ENCODE measurements around the gene ATG4C. TPM values are rescaled to one million over a fixed set of nuclear protein-coding genes. Genes with fewer than 3 reads are reported as not detected.

Gene ATG4C
- total RNA-seq, 1 donor from 2014 or later: 8.6 TPM

DNA sequence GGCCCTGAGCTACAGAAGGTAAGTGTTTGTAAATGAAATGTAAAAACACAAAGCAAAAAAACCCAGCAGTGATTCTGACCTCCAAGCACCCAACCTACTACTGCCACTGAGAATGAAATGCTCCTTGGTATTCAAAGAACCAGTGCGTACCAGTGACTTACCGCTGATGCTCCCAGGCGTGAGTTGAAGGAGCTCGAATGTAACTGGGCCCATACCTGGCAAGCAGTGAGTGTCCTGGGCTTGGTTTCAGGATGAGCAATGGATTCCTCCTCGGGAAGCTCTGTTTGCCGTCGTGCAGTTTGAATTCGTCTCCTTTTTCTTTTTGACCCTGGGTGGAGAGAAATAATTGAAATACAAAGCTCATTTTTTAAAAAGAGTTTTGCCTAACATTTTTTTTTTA, 121.9 kb downstream of the ATG4C start:
- no peaks in the 10 kb centered on the region for H3K4me1 Mint-ChIP-seq (ENCODE audit: low read depth)
- no peak for DNase-seq (ENCODE audit: low spot score)
- H3K27ac Mint-ChIP-seq (ENCODE audit: unreplicated experiment): no peak overlapping the region
- H3K9me3 Mint-ChIP-seq (ENCODE audit: low read depth): no peaks in the 10 kb centered on the region
- TF ChIP-seq, protein P1, sequence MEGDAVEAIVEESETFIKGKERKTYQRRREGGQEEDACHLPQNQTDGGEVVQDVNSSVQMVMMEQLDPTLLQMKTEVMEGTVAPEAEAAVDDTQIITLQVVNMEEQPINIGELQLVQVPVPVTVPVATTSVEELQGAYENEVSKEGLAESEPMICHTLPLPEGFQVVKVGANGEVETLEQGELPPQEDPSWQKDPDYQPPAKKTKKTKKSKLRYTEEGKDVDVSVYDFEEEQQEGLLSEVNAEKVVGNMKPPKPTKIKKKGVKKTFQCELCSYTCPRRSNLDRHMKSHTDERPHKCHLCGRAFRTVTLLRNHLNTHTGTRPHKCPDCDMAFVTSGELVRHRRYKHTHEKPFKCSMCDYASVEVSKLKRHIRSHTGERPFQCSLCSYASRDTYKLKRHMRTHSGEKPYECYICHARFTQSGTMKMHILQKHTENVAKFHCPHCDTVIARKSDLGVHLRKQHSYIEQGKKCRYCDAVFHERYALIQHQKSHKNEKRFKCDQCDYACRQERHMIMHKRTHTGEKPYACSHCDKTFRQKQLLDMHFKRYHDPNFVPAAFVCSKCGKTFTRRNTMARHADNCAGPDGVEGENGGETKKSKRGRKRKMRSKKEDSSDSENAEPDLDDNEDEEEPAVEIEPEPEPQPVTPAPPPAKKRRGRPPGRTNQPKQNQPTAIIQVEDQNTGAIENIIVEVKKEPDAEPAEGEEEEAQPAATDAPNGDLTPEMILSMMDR (IDR thresholded peaks at IDR 0.05): no peak
- no peaks in the 10 kb centered on the region for H3K27me3 Mint-ChIP-seq (ENCODE audit: low read depth)
- H3K36me3 Mint-ChIP-seq (ENCODE audit: low read depth): no peaks in the 10 kb centered on the region
- H3K4me3 Mint-ChIP-seq (ENCODE audit: unreplicated experiment): no peak overlapping the region

DNA sequence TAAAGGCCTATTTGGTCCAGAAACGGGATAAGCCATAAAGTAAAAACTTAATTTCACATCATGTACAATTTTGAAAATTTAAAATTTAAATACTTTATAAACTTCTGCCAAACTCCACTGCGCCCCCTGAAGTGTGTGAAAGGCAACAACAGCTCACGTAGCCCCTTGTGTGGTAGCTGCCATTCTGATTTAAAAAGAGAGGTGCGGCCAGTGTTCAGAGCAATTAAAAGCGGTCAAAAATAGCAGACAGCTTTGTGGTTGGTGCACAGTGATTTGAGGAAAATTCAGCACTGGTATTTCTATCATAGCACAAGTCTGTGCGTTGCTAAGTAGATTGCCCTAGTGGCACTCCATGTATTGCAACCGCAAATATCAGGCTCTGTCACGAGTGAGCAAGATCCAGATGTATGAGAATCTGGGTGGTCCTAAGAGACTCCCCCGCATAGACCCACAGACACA, 122.5 kb downstream of the ATG4C start:
- no peak for DNase-seq (ENCODE audit: low spot score)
- Mint-ChIP-seq H3K27ac (ENCODE audit: unreplicated experiment) (no peak overlapping the region), H3K9me3 (ENCODE audit: low read depth) (no peaks in the 10 kb centered on the region), H3K4me3 (ENCODE audit: unreplicated experiment) (no peak overlapping the region), H3K4me1 (ENCODE audit: low read depth) (no peaks in the 10 kb centered on the region), H3K27me3 (ENCODE audit: low read depth) (no peaks in the 10 kb centered on the region), H3K36me3 (ENCODE audit: low read depth) (no peaks in the 10 kb centered on the region)
- TF ChIP-seq, protein P1 (IDR thresholded peaks at IDR 0.05): peak; percentile 71

DNA sequence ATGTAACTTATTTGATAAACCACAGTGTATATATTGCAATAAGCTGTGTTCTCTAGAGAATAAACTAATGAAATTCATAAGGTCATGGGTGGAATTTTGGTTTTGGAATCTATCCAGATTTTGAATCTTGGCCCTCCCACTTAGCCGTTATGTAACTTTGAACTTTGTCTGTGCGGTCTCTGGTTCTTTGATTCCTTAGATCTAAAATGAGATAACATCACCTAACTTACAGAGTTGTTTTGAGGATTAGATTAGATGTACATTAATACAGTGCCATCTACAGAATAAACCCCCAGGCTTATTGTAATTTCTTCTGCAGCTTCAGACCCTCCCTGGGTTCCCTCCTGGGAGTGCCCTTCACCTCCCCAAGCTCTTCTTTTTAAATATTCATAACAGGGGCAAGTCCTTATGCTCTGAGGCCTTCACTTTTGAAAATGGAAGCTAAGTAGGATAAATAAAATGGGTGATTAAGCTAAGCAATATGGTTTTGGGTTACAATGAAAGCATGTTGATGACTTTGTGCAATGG, 124.3 kb downstream of the ATG4C start:
- no peak overlapping the region for H3K27ac Mint-ChIP-seq (ENCODE audit: unreplicated experiment)
- no peaks in the 10 kb centered on the region for H3K4me1 Mint-ChIP-seq (ENCODE audit: low read depth)

DNA sequence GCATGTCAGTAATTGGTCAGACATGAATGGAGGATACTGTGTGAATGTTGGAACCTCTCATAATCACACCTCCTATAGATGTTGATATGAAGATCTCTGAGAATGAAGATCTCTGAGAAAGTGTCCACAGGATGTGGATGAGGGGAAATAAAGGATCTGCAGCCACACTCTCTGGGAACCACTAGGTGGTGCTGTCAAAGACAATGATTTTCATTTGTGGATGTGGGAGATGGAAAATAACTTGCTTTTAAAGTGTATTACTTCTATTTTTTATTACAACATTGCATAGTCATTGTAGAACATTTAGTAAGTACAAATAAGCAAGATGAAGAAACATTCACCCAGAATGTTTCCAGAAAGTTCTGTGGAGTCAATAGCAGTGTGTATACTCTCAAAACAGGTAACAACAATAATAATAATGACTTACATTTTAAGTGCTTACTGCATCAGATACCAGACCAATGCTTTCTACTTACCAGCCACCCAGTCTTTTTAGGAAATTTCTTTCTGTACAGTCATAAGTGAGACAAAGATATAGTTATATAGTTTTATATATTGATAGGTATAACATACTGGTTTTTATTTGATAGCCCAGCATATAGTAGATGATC, 128.2 kb downstream of the ATG4C start:
- DNase-seq (ENCODE audit: low spot score): no peak

More for the DNA sequence above, 124.3 kb downstream of the ATG4C start:
- no peaks in the 10 kb centered on the region for H3K36me3 Mint-ChIP-seq (ENCODE audit: low read depth)
- DNase-seq (ENCODE audit: low spot score): no peak
- H3K27me3 Mint-ChIP-seq (ENCODE audit: low read depth): no peaks in the 10 kb centered on the region
- no peaks in the 10 kb centered on the region for H3K9me3 Mint-ChIP-seq (ENCODE audit: low read depth)
- no peak overlapping the region for H3K4me3 Mint-ChIP-seq (ENCODE audit: unreplicated experiment)
- TF ChIP-seq, protein P1 (IDR thresholded peaks at IDR 0.05): no peak

More for the DNA sequence above, 128.2 kb downstream of the ATG4C start:
- Mint-ChIP-seq H3K36me3 (ENCODE audit: low read depth) (no peaks in the 10 kb centered on the region), H3K9me3 (ENCODE audit: low read depth) (no peaks in the 10 kb centered on the region), H3K27ac (ENCODE audit: unreplicated experiment) (no peak overlapping the region), H3K4me3 (ENCODE audit: unreplicated experiment) (no peak overlapping the region), H3K27me3 (ENCODE audit: low read depth) (peaks cover 16% of the 10 kb centered on the region), H3K4me1 (ENCODE audit: low read depth) (no peaks in the 10 kb centered on the region)
- TF ChIP-seq, protein P1 (IDR thresholded peaks at IDR 0.05): peak; percentile 88

Other genes with a start within 250 kb of the ATG4C start
- 0.10 TPM in 1 of 3 replicates, not detected in the others for gene ANGPTL3, start 186.6 kb upstream of the ATG4C start, total RNA-seq
- 79.7 to 88.4 TPM (median 83.2 TPM) in 3 replicates for gene DOCK7, start 95.7 kb upstream of the ATG4C start, total RNA-seq

All from chondrocyte (in vitro differentiated cells).